SU-DHL-6 (cell line): ENCODE measurements around the gene MED15.

Source experiments
- EZH2phosphoT487 ChIP-seq: fragments of 200-600 bp; sonication (generic), shearing (Covaris generic); conservative IDR thresholded peaks from 2 replicates; pipeline ENCODE4 v1.6.1; 2018; ENCODE audit warnings: mild to moderate bottlenecking, antibody characterized with exemption, low read length, moderate library complexity, mixed read lengths
- TF ChIP-seq, protein P1 (sequence below): fragments of 200-600 bp; sonication (generic); IDR thresholded peaks from one replicate; pipeline ENCODE4 v1.5.1; 2017; ENCODE audit warnings: antibody characterized with exemption, mild to moderate bottlenecking, low read length, moderate library complexity; ENCODE audit not compliant: insufficient read depth, poor library complexity, severe bottlenecking

DNA sequence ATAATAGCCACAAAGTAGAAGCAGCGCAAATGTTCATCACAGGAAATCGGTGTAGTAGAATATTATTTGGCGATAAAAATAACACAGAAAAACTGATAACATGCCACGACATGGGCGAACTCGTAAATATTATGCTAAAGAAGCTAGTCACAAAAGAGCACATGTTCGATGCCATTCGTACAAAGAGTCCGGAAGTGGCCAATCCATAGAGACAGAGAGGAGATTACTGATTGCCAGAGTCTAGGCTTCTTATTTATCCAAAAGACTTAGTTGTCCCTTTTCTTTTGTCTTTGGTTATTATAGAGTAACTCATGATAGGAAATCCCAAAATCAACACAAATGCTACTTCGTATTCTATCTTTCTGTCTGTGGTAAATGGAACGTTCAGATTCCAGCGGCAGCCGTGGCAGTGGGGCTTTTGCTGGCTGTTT, 56.5 kb downstream of the MED15 start:
- TF ChIP-seq, protein P1, sequence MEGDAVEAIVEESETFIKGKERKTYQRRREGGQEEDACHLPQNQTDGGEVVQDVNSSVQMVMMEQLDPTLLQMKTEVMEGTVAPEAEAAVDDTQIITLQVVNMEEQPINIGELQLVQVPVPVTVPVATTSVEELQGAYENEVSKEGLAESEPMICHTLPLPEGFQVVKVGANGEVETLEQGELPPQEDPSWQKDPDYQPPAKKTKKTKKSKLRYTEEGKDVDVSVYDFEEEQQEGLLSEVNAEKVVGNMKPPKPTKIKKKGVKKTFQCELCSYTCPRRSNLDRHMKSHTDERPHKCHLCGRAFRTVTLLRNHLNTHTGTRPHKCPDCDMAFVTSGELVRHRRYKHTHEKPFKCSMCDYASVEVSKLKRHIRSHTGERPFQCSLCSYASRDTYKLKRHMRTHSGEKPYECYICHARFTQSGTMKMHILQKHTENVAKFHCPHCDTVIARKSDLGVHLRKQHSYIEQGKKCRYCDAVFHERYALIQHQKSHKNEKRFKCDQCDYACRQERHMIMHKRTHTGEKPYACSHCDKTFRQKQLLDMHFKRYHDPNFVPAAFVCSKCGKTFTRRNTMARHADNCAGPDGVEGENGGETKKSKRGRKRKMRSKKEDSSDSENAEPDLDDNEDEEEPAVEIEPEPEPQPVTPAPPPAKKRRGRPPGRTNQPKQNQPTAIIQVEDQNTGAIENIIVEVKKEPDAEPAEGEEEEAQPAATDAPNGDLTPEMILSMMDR, result no peak
- TF ChIP-seq EZH2phosphoT487, result no peak
